Activated CD4-positive, CD25-positive, alpha-beta regulatory T cell treated with anti-CD3 and anti-CD28 coated beads, Interleukin-2, amount 50 U/mL, for 72 hours (primary cell): ENCODE measurements around the gene CCDC77.

Experiments
- DNase-seq: peaks from one replicate; pipeline ENCODE4 v3.0.0; 2021

CCDC77 gene

DNA sequence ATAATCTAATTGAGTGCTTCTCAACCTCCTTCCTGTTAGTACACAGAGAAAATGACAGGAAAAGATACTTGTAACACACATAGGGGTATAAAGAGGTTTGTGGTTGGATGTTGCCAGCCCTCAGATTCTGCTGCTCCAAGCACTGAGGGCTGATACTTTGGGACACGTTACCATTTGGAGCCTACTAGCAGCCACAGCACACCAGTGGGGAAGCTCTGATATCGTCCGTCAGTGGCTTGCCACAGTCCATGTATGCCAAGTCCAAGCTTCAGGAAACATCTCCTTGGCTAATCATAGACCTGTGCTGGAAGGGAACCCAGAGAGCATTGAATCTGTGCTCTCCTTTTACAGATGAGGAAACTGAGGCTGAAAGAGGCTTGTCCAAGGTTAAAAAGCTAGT is 80.6 kb downstream of the CCDC77 start:
- no peak for DNase-seq

- no peak for DNase-seq
Observed at GRCh38 chr12:484096-484495, 82.7 kb downstream of the CCDC77 start.

DNA sequence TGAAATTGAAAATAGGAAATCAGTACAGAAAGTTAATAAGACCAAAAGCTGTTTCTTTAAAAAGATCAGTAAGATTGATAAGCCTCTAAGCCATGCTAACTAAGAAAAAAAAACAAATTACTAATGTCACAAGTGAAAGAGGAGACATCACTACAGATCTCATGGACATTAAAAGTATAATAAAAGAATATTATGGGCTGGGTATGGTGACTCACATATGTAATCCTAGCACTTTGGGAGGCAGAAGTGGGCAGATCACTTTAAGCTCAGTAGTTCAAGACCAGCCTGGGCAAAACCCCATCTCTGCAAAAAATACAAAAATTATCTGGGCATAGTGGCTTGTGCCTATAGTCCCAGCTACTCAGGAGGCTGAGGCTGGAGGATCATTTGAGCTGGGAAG is 88.8 kb downstream of the CCDC77 start:
- DNase-seq = no peak
